GM19351 (cell line): ENCODE results near the gene SIGLEC11.
"Not testable (repeated sequence)": the region's sequence is repeated elsewhere in the genome, so short reads cannot be mapped to it uniquely, and the experiment has no call there.

ENCODE experiments used
- ATAC-seq: cut with Tn5 transposase; IDR thresholded peaks from one replicate; pipeline ENCODE4 v1.9.1; 2021; ENCODE audit warnings: mild to moderate bottlenecking, moderate library complexity; ENCODE audit not compliant: unreplicated experiment

SIGLEC11 gene

DNA sequence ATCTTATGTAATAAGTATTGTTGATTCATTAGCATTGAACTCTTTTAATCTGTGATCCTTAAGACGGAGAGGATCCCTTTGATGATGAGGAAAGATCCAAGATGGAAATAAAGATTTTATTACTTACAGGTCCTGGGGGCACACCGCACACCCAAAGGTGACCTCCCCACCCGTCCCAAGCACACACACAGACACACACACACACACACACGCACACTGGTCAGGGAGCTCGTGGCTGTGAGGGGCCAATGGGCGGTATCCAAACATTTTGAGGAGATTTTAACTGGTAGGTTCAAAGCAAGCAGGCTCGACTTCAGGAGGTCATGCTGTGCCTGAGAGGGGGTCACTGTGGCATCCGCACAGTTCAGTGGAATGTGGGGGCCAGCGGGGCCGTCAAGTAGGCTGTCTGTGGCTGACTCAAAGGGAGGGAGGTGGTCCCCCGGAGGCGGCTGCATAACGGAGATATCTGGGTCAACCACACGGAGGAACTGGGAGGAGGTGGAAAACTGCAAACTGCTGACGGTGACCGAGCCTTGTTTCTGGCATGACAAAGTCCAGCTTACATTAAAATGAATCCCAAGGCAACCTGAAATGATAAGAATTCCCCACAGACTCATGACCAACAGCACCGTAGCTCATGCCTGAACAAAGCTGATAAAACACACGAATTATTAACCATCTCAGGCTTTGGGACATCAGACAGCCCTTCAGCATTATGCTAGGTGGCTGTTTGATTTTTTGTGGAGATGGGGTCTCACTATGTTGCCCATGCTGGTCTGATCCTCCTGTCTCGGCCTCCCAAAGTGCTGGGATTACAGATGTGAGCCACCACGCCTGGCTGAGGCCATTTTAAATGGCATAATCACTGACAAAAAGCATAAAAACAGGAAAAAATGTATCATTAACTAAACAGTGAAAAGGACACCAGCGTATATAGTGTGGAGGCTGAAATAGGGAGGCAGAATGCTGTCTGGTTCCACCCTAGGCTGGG is 20.9 kb upstream of the SIGLEC11 start:
- no peak for ATAC-seq

DNA sequence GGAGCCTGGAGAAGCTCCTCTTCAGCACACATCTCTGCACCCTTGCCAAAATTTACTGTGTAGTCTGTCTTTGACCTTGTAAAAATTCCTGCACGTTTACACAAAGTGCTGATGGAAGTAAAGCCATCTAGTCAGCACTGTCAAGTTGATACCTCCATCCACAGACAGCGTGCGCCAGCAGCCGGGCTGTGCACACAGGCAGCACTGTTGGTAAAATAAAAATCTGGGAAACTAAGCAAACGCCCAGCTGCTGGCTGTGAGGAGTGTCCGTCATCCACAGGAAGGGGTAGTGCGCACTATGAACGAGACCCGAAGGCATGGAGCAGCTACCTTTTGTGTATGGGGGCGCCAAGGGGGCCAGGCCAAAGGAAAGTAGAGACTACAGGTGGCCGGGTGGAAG is 17.4 kb upstream of the SIGLEC11 start:
- no peak for ATAC-seq

DNA sequence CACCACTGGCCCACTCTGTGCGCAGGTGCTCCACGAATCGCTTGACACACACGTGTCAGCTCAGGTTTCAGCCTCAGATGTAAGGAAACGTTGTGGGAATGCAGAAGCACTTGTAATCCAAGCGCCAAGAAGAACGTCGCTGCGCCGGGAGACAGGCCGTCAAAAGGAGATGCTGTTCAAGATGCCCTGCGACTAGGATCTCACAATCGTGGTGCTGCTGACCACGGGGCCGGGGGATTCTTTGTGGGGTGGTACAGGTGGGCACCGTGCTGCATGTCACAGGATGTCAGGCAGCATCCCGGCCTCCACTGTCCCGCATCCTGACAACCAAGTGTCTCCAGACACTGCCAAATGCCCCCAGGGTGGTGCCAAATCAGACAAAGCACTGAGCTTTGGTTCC is 16.9 kb upstream of the SIGLEC11 start:
- ATAC-seq: no peak

DNA sequence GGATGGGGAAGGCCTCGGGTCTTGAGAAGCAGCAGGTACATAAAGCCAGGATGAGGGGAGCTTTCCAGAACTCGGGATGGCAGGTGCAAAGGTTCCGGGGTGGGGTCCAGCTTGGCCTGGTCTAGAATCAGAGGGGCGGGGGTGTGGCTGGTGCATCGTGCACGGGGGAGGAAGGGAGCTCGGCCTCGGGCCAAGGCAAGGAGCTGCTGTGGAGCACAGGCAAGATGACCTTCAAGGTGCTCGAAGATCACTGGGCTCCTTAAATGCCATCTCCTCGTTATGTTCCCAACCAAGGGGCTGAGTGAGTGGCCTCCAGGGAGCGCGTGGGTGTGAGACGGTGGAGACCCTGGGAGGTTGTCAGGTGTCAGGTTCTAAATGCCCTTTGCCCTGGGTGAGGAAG is 16.1 kb upstream of the SIGLEC11 start:
- no peak for ATAC-seq

DNA sequence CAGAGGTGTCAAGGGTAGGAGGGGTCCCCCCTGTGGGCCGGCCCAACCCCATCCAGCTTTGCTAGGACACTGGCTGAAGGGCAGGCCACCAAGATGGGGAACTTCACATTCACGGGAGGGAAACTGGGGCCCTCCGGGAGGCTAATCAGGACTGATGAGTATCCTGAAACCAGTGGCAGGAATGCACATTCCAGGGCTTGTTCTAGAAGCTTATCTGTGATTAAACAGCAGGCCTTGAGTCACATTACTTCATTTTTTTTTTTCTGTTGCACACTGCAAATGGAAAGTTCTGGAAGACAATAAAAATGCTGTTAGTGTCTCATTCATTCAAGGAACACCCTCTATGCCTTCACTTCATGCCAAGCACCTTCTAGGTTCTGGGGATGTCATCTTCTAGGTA is 15.5 kb upstream of the SIGLEC11 start:
- ATAC-seq: no peak

DNA sequence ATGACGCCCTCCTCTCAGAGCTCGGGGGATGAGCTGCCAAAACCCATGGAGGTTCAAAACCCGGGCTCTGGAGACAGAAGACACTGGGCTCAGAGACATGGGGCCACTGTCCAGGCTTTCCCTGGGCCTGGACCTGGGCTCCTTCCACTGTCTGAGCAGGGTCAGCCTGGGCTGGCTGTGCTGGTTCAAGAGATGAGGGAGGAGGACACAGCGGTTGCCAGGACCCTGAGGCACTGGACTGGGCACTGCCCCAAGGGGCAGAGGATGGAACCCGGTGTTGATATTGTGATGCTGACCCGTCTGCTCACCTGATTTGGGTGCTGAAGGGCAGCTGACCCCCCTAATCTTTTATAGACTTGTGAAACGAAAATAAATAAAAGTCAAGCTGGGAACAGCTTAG is 14.1 kb upstream of the SIGLEC11 start:
- ATAC-seq: no peak

DNA sequence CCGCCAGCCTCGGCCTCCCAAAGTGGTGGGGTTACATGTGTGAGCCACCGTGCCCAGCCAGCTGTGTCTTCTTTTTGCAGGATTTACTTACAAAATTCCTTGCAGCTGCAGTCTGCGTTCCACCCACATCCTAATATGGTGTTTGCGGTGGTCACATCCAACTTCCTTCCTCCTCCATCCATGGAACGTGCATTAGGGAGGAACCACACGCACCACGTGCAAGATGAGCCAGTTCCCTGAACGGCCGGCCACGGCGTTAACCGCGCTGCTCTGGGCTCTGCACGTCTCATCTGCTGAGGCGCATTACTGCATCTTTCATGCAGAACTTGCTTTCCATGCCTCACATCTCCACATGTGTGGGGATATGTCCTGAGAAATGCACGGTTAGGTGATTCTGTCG is 13.0 kb upstream of the SIGLEC11 start:
- ATAC-seq: no peak

DNA sequence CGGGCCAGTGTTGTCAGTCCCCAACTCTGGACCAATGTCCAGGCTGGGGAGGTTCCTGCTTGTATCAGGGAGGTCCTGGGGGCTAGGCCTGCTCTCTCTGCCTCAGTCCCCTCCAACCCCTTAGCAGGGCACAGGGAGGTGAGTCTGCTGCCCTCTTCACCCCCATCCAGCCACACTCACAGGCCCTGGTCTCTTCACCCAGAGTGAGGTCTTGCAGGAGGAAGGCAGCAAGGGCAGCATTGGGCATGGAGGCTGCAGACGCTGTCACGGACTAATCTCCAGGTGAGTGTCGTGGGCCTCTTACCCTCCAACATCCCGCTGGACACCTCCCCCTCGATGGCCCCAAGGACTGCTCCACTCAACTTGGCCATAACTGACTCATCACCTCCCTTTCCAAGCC is 11.9 kb upstream of the SIGLEC11 start:
- ATAC-seq: no peak

DNA sequence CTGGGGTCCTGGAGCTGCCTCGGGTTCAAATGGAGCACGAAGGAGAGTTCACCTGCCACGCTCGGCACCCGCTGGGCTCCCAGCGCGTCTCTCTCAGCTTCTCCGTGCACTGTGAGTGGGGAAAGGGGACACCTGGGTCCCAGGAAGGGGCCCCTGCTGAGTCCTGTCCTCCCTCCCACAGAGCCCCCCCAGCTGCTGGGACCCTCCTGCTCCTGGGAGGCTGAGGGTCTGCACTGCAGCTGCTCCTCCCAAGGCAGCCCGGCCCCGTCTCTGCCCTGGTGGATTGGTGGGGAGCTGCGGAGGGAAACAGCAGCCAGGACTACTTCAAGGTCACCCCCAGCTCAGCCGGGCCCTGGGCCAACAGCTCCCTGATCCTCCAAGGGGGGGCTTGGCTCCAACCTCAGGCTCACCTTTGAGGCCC is 11.0 kb upstream of the SIGLEC11 start:
- no peak for ATAC-seq

DNA sequence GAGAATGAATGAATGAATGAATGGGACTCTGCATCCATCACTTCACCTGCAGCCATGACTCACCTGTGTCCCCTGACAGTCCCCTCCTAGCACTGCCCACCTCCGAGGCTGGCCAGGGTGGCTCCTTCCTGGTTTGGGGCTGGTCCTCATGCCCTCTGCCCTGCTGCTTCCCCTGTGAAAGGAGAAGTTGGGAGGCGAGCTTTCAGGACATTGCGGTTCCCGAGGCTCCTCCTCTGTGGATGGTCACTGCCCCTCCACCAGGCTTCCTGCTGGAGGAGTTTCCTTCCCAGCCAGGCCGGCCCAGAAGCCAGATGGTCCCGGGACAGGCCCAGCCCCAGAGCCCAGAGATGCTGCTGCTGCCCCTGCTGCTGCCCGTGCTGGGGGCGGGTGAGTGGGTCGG is 8.4 kb upstream of the SIGLEC11 start:
- ATAC-seq: not testable (repeated sequence)

DNA sequence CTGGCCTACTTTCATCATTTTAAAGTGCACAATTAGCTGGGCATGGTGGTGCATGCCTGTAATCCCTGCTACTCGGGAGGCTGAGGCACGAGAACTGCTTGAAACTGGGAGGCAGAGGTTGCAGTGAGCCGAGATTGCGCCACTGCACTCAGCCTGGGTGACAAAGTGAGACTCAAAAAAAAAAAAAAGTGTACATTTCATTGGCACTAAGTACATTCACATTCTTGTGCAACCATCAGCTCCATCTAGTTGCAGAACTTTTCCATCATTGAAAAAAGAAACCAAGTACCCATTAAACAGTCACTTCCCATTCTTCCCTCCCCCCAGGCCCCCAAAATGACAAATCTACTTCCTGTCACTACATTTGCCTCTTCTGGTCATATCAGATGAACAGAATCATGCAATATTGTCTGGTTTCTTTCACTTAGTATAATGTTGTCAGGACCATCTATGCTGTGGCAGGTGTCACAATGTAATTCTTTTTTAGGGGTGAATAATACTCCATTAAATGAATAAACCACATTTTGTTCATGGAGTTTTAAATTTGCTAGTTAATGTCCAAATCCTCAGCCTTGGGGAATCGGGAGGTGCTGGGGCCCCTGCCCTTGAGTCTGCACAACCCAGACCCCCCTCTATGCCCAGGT is 7.4 kb upstream of the SIGLEC11 start:
- no peak for ATAC-seq

DNA sequence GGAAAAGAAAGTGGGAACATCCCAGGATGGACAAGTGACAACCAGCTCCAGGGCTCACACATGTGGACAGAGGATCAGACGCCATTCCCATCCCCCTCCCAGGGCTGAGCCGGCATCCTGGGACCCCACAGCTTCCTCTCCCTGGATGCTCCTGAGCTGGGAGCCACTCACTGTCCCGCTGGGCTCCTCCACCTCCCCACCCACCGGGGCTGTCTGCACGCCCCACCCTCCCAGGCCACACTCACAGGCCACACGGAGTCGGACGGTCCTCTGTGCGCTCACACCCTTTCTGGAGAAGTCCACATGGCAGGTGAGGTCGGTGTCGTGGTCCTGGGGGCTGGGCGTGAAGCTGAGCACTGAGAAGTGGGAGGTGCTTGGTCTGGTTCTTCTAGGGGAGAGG is 1.1 kb downstream of the SIGLEC11 start:
- not testable (repeated sequence) for ATAC-seq

DNA sequence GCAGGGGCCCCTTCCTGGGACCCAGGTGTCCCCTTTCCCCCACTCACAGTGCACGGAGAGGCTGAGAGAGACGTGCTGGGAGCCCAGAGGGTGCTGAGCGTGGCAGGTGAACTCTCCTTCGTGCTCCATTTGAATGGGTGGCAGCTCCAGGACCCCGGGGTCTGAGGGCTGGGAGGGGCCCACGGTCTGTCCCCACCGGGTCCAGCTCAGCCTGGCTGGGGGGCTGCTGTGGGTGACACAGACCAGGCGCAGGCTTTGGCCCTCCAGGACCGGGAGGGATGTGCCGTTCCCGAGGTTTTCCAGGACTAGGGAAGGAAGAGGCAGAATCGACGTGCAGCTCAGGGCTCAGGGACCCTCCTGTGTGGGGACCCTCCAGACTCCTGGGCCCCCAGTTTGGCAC is 2.4 kb downstream of the SIGLEC11 start:
- ATAC-seq: not testable (repeated sequence)

DNA sequence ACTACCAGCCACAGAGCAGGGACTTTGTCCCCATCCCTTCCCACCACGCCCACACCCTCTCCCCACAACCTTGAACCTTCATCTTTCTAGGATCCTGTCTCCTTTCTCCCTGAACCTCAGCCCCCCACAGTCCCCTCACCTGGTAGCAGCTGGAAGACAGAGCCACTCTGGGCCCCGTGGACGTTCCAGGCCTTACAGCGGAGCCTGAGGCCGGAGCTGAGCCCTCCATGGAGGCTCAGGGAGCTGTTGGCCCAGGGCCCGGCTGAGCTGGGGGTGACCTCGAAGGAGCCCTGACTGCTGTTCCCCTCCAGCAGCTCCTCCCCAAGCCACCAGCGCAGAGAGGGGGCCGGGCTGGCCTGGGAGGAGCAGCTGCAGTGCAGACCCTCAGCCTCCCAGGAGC is 2.8 kb downstream of the SIGLEC11 start:
- not testable (repeated sequence) for ATAC-seq

DNA sequence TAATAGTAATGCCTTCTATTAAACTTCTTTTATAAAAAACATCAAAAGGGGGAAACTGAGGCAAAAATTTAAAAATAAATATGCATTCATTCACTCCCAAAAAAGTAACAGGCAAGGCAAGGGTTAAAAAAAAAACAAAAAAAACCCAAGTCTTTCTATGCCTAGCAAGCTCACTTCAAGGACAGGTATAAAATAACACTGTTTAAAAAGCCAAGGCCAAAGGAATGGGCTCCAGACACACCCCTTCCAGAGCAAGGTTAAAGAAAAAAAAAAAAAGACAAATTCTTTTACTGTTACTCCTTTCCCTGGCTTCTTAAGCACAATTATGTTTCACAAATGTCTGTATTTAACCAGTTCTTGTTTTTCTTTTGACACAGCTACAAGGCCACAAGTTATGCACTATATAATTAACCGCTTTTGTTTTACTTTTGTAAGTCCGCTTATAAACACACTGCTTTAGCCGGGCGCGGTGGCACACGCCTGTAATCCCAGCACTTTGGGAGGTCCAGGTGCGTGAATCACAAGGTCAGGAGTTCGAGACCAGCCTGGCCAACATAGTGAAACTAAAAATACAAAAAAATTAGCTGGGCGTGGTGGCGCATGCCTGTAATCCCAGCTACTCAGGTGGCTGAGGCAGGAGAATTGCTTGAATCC is 3.6 kb downstream of the SIGLEC11 start:
- no peak for ATAC-seq

DNA sequence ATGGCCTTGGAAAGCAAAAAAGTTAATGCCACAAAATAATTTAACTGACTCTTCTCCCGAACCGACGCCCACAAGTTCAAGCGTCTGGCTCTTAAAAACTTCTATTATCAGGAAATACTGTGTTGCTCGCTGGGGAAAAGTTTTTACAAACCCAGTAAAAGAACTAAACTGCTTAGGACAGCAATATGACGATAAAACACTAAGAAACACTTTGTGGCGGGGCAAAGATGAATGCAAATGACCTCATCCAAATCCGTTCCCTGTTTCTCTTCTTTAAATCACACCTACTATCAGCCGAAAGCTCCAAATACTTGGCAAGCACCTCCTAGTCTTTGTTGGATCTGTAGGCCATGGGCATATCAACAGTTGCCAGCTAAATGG is 4.9 kb downstream of the SIGLEC11 start:
- no peak for ATAC-seq

DNA sequence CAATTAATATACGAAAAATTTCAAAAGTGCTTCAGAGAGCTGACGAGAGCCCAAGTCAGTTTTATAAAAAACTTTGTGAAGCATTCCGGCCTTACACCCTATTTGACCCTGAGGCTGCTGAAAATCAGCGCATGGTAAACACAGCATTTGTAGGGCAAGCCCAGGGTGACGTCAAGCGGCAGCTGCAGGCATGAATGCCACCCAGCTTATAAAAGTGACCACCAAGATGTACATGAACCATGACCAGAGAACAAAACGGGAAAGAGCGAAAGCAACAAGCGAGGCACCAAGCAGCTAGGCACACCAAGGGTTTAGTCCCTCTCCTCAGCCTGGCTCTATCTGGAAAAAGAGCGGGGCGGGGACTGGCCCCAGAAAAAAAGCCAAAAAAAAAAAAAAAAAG is 6.0 kb downstream of the SIGLEC11 start:
- ATAC-seq: no peak

DNA sequence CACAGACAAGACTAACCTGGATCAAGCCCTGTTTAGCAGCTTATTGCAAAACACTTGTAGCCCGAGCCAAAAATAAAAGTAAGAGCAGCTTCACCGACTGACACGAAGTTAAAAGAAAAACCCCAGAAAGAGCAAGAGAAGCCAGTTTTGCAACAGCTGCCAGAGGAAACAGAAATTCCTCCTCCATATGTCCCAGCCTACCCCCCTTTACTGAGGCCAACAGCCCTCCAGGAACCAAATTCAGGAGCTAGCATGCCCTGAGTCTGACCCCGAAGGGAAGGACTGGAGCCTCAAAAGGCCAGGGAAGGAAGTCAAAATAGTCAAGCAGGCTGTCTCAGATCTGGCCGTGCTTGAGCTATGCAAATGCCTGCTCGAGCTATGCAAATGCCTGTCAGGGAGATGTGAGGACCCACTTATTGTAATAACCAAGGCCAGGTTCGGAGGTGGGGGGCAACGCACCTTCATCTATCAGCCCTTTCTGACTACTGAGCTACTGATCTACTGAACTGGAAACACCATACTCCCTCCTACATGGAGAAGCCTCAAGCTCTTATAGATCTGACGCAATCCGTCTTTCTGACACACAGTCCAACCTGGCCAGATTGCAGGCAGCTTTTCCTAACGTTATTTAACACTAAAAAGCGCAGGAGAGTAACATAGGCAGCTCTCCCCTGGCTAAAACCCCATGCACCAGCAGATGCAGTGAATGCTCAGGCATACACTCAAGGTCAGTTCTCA is 6.7 kb downstream of the SIGLEC11 start:
- no peak for ATAC-seq

DNA sequence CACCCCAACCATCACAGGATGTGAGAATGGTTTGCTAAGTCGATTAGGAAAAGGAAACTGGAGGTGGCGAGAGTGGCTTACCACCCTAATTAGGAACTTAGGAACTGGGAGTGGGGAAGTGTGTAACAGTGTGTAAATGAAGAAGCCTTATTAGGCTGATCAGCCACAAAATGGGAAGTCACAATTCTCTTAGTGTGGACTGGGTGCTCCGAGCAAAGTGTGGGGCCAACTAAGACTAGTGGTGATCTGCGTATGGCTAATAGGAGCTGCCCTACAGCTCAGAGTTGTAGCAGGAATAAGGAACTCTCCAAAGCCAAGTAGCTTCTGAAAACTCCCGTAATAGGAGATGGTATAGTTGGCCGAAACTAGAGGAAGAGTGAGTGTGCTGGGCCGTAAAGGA is 7.6 kb downstream of the SIGLEC11 start:
- no peak for ATAC-seq

DNA sequence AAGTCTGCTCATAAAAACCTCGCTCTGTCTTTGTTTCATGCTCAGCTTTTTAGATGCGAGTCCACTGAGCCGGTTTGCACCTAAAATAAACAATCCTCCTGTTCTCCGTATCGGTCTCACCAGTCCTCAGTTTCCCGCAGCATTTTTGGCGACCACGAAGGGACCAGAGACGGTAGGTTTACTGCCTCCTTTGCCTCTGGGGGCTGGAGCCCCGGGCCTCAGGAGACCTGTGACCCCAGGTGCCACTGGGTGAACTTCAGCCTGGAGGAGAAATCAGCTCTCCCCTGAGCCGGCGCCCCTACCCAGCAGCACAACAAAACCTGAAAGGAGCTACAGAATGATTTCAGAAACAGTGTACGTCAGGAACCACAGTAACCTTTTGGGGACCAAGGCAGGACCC is 8.1 kb downstream of the SIGLEC11 start:
- ATAC-seq: no peak

DNA sequence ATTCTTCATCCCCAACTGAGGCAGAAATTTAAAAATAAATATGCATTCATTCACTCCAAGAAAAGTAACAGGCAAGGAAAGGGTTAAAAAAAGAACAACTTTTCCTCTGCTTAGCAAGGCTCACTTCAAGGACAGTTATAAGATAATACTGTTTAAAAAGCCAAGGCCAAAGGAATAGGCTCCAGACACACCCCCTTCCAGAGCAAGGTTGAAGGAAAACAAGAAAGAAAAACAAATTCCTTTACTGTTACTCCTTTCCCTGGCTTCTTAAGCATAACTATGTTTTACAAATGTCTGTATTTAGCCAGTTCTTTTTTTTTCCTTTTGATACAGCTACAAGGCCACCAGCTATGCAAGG is 8.5 kb downstream of the SIGLEC11 start:
- ATAC-seq: no peak
